ENCODE measurements around the gene IL36A. TPM values are rescaled to one million over a fixed set of nuclear protein-coding genes. Genes with fewer than 3 reads are reported as not detected.

Gene IL36A
- total and polyA plus RNA-seq, 4 donors, result not detected

DNA sequence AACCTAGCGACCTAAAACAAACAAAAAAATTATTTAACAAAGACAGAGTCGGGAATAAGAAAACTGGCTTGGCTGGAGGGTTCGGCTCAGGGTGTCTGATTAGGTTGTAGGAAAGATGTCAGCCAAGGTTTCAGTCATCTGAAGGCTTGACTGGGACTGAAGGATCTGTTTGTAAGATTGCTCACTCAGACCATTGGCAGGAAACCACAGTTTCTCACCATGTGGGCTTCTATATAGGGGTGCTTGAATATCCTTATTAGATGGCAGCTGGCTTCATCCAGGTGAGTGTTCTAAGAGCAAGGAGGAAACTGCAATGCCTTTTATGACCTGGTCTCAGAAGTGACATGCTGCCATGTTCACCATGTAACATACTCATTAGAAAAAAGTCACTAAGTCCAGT is 48.4 kb downstream of the IL36A start:
- peaks cover 0 to 10% (median 4%) of the 10 kb centered on the region in 4 donors for H3K9me3 ChIP-seq (ENCODE audit: control insufficient read depth in 4 of 4, insufficient read depth in 3 of 4, low read length in 3 of 4)
- H3K36me3 ChIP-seq (ENCODE audit: control insufficient read depth in 4 of 4, insufficient read depth in 4 of 4, low read length in 4 of 4), result no peaks in the 10 kb centered on the region
- no peaks in the 10 kb centered on the region for H3K27me3 ChIP-seq (ENCODE audit: control insufficient read depth in 3 of 3, insufficient read depth in 3 of 3, low read length in 2 of 3)
- H3K27ac ChIP-seq (ENCODE audit: low read depth in 1 of 2, low read length in 1 of 2), result no peak overlapping the region
- no peak overlapping the region for H3K4me3 ChIP-seq
- no peak overlapping the region for H3K9ac ChIP-seq (ENCODE audit: insufficient read depth in 1 of 2, low read length in 2 of 2)
- no peaks in the 10 kb centered on the region for H3K4me1 ChIP-seq (ENCODE audit: control insufficient read depth in 5 of 5, insufficient read depth in 5 of 5, low read length in 5 of 5)
- DNase-seq, result no peak
- ATAC-seq (ENCODE audit: insufficient read depth, low FRiP score), result no peak
- WGBS, 2 donors, result 74 to 88% methylated on average over 3 of the region's 3 CpGs
- TF ChIP-seq CTCF (IDR thresholded peaks at IDR 0.05; ENCODE audit: control extremely low read depth, extremely low read depth), result no peak

DNA sequence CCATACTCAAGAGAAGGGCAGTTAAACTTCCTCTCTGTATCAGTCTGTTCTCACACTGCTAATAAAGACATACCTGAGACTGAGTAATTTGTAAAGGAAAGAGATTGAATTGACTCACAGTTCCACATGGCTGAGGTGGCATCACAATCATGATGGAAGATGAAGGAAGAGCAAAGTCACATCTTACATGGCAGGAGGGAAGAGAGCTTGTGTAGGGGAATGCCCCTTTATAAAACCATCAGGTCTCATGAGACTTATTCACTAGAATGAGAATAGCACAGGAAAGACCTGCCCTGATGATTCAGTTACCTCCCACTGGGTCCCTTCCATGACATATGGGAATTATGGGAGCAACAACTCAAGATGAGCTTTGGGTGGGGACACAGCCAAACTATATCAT is 48.8 kb downstream of the IL36A start:
- no peak for ATAC-seq (ENCODE audit: insufficient read depth, low FRiP score)
- Histone ChIP-seq H3K9me3 (ENCODE audit: control insufficient read depth in 4 of 4, insufficient read depth in 3 of 4, low read length in 3 of 4) (peaks cover 0 to 10% (median 4%) of the 10 kb centered on the region in 4 donors), H3K27ac (ENCODE audit: low read depth in 1 of 2, low read length in 1 of 2) (no peak overlapping the region), H3K4me1 (ENCODE audit: control insufficient read depth in 5 of 5, insufficient read depth in 5 of 5, low read length in 5 of 5) (peaks cover 0 to under 1% (median 0%) of the 10 kb centered on the region in 5 donors), H3K36me3 (ENCODE audit: control insufficient read depth in 4 of 4, insufficient read depth in 4 of 4, low read length in 4 of 4) (no peaks in the 10 kb centered on the region), H3K9ac (ENCODE audit: insufficient read depth in 1 of 2, low read length in 2 of 2) (no peak overlapping the region), H3K4me3 (no peak overlapping the region), H3K27me3 (ENCODE audit: control insufficient read depth in 3 of 3, insufficient read depth in 3 of 3, low read length in 2 of 3) (no peaks in the 10 kb centered on the region)
- no peak for TF ChIP-seq CTCF (IDR thresholded peaks at IDR 0.05; ENCODE audit: control extremely low read depth, extremely low read depth)
- no peak for DNase-seq

DNA sequence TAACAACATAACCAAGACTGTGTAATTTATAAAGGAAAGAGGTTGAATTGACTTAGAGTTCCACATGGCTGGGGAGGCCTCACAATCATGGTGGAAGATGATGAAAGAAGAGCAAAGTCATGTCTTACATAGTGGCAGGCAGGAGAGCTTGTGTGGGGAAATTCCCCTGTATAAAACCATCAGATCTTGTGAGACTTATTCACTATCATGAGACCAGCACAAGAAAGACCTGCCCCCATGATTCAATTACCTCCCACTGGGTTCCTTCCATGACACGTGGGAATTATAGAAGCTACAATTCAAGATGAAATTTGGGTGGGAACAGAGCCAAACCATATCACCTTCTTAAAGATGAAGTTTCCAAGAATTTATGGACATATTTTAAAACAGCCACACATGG is 51.3 kb downstream of the IL36A start:
- DNase-seq (no peak), ATAC-seq (ENCODE audit: insufficient read depth, low FRiP score) (no peak)
- H3K36me3 ChIP-seq (ENCODE audit: control insufficient read depth in 4 of 4, insufficient read depth in 4 of 4, low read length in 4 of 4), result no peaks in the 10 kb centered on the region
- WGBS, 2 donors, result 65 to 82% methylated on average over 1 of the region's 1 CpG
- H3K27me3 ChIP-seq (ENCODE audit: control insufficient read depth in 3 of 3, insufficient read depth in 3 of 3, low read length in 2 of 3), result peaks cover 0 to 3% (median 0%) of the 10 kb centered on the region in 3 donors
- peaks cover 0 to 9% (median 0%) of the 10 kb centered on the region in 5 donors for H3K4me1 ChIP-seq (ENCODE audit: control insufficient read depth in 5 of 5, insufficient read depth in 5 of 5, low read length in 5 of 5)
- no peak for TF ChIP-seq CTCF (IDR thresholded peaks at IDR 0.05; ENCODE audit: control extremely low read depth, extremely low read depth)
- H3K27ac ChIP-seq (ENCODE audit: low read depth in 1 of 2, low read length in 1 of 2), result no peak overlapping the region
- no peak overlapping the region for H3K9ac ChIP-seq (ENCODE audit: insufficient read depth in 1 of 2, low read length in 2 of 2)
- H3K4me3 ChIP-seq, result no peak overlapping the region
- peaks cover 0 to 10% (median 4%) of the 10 kb centered on the region in 4 donors for H3K9me3 ChIP-seq (ENCODE audit: control insufficient read depth in 4 of 4, insufficient read depth in 3 of 4, low read length in 3 of 4)

- DNase-seq, result no peak
- peaks cover 0 to 9% (median 0%) of the 10 kb centered on the region in 5 donors for H3K4me1 ChIP-seq (ENCODE audit: control insufficient read depth in 5 of 5, insufficient read depth in 5 of 5, low read length in 5 of 5)
- ATAC-seq (ENCODE audit: insufficient read depth, low FRiP score), result no peak
- no peak overlapping the region for H3K27ac ChIP-seq (ENCODE audit: low read depth in 1 of 2, low read length in 1 of 2)
- 77 to 78% methylated on average over 1 of the region's 1 CpG for WGBS, 2 donors
- H3K27me3 ChIP-seq (ENCODE audit: control insufficient read depth in 3 of 3, insufficient read depth in 3 of 3, low read length in 2 of 3), result peaks cover 0 to 4% (median 0%) of the 10 kb centered on the region in 3 donors
- H3K4me3 ChIP-seq, result no peak overlapping the region
- H3K9ac ChIP-seq (ENCODE audit: insufficient read depth in 1 of 2, low read length in 2 of 2), result no peak overlapping the region
- no peak for TF ChIP-seq CTCF (IDR thresholded peaks at IDR 0.05; ENCODE audit: control extremely low read depth, extremely low read depth)
- H3K36me3 ChIP-seq (ENCODE audit: control insufficient read depth in 4 of 4, insufficient read depth in 4 of 4, low read length in 4 of 4), result no peaks in the 10 kb centered on the region
- peaks cover 0 to 10% (median 4%) of the 10 kb centered on the region in 4 donors for H3K9me3 ChIP-seq (ENCODE audit: control insufficient read depth in 4 of 4, insufficient read depth in 3 of 4, low read length in 3 of 4)
Measured at GRCh38 chr2:113057117-113057516, 51.9 kb downstream of the IL36A start.

Measured in lung (tissue), 12 donors.